ENCODE results near the gene POC1B.

POC1B gene

GRCh38 chr12:89456565-89456964 lies 69.3 kb downstream of the POC1B start:
- H3K4me3 ChIP-seq (ENCODE audit: low read depth, low read length): no peak overlapping the region
- no peak for DNase-seq (ENCODE audit: low read depth)
- TF ChIP-seq CTCF (IDR thresholded peaks at IDR 0.05; ENCODE audit: insufficient read depth, low read depth, low read length, missing control alignments): no peak

DNA sequence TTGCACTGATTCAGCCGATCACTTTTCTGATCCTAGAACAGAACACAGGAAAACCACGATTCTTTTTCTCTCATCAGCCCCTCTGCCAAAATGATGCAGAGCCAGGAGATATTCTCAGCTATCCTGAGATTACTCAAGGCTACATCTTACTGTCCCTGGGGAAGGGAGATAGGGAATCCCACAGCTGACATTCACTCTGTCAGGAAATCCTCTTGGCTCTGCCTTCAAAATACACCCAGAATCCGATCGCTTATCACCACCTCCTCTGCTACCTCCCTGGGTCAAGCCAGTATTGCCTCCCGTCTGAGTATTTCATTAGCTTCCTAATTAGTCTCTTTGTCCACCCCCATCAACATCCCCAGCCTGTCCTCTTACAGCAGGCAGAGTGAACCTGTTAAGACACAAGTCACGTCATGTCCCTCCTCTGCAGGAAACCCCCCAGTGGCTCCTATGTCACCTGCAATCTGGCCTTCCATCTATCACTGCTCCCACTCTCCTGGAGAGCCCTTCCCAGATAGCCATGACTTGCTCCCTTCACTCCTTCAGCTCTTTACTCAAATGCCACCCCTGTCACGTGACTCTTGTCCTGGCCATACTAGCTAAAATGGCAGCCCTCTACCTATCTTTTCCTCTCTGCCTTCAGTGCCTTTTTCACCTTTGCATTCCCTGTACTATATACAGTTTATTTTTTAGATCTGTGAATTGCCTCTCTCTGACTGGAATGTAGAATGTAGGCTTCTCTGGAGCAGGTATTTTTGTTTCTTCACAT lies 71.6 kb downstream of the POC1B start:
- DNase-seq (ENCODE audit: low read depth): no peak
- no peak overlapping the region for H3K4me3 ChIP-seq (ENCODE audit: low read depth, low read length)
- no peak for TF ChIP-seq CTCF (IDR thresholded peaks at IDR 0.05; ENCODE audit: insufficient read depth, low read depth, low read length, missing control alignments)

DNA sequence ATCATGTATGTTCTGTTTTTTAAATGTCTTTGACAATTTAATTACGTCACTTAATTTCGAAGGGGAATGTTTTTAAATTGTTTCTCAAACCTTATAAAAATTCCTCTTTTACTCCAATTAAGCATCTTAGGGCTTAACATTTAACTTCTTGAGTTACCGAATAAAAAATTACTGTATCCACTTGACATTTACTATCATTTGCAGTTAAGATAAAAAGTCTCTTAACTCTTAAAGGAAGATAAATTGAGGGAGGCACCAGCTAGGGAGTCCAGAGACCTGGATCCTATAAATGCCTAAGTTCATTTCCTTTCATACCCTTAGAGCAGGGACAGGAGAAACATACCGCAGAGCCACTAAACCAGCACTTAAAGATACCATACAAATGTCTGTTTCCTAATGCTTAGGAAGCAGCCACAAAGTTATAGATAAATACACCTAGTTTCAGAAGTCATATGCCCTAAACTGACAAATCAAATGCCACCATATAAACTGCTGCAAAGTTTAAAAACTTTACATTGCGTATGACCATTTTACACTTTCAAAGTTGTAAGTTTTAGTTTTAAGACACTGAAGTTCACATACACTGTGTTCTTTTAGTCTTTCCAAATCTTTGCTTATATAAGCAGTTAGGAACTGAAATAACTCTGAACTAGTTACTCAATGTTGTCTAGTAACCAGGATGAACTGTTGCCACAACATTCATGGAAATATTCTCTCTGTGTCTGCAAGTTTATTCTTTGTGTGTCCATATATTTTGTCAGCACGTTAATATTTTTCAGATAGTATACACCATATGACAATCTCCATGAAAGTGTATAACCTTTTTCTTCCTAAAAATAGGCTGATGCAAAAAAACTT lies 72.5 kb downstream of the POC1B start:
- TF ChIP-seq CTCF (IDR thresholded peaks at IDR 0.05; ENCODE audit: insufficient read depth, low read depth, low read length, missing control alignments): no peak
- no peak for DNase-seq (ENCODE audit: low read depth)

DNA sequence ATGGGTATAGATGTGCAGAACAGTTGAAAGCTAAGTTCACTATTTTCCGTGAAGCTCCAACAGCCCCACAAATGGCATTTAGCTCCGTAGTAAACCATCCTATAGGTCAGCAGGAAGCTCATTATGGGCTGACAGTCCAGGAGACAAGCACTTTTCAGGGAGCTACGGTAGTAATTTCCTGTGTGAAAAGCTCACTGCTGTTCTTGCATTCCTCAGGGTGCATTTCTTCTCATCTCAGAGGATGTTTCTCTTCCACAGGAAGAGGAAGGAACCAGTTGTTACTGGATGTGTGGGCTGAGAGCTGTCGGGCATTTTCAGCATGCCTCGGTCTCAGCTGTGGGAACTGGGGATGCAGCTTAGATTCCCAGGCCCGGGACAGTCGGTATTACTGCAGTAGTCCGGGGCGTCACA lies 74.0 kb downstream of the POC1B start:
- no peak overlapping the region for H3K4me3 ChIP-seq (ENCODE audit: low read depth, low read length)
- DNase-seq (ENCODE audit: low read depth): no peak
- no peak for TF ChIP-seq CTCF (IDR thresholded peaks at IDR 0.05; ENCODE audit: insufficient read depth, low read depth, low read length, missing control alignments)

More for the DNA sequence above, 72.5 kb downstream of the POC1B start:
- no peak overlapping the region for H3K4me3 ChIP-seq (ENCODE audit: low read depth, low read length)

- TF ChIP-seq CTCF (IDR thresholded peaks at IDR 0.05; ENCODE audit: insufficient read depth, low read depth, low read length, missing control alignments): no peak
- H3K4me3 ChIP-seq (ENCODE audit: low read depth, low read length): no peak overlapping the region
Measured at GRCh38 chr12:89450907-89451306, 74.9 kb downstream of the POC1B start.

DNA sequence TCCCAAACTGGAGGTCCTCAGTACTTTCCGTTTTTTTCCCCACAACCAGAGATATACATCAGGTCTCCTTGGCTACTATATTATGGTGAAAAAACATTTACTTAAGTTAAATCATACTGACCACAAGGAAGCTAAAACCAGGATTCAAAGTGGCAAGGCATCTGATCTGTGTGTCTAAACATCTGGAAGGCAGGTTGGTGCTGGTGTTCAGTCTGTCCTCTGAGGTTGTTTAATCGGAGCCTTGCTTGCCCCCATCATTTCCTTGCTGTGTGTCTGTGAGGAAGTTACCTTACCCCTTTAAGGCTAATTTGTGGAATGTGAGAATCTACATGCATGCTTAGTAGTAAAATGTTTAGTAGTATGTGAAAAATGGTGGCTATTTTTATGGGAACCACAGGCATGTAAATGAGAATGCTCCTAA lies 76.9 kb downstream of the POC1B start:
- no peak for DNase-seq (ENCODE audit: low read depth)
- no peak for TF ChIP-seq CTCF (IDR thresholded peaks at IDR 0.05; ENCODE audit: insufficient read depth, low read depth, low read length, missing control alignments)
- no peak overlapping the region for H3K4me3 ChIP-seq (ENCODE audit: low read depth, low read length)

More at GRCh38 chr12:89450907-89451306, 74.9 kb downstream of the POC1B start:
- no peak for DNase-seq (ENCODE audit: low read depth)
